ENCODE data around the gene SYCP2L. TPM values are rescaled to one million over a fixed set of nuclear protein-coding genes. Genes with fewer than 3 reads are reported as not detected.

The SYCP2L gene
- total and polyA plus RNA-seq, 2 of the 8 experiments (the other 6 are each of a cell fraction or from before 2014, with no cell fraction given), result 1.7 to 4.2 TPM

- TF ChIP-seq KDM4A (IDR thresholded peaks at IDR 0.05; ENCODE audit: low read depth, low read length, severe bottlenecking) (no peak), POU5F1 (IDR thresholded peaks at IDR 0.05; ENCODE audit: low read depth, low read length) (no peak), HDAC6 (IDR thresholded peaks at IDR 0.05; ENCODE audit: low read depth, low read length) (no peak), BRCA1 (IDR thresholded peaks at IDR 0.05; ENCODE audit: low read depth, low read length) (no peak), BACH1 (IDR thresholded peaks at IDR 0.05; ENCODE audit: low read length) (no peak), SP1 (IDR thresholded peaks at IDR 0.05; ENCODE audit: low read depth, low read length) (no peak), KDM5A (IDR thresholded peaks at IDR 0.05; ENCODE audit: low read length) (no peak), CHD2 (IDR thresholded peaks at IDR 0.05; ENCODE audit: low read length) (no peak)
- TF ChIP-seq, protein P1, sequence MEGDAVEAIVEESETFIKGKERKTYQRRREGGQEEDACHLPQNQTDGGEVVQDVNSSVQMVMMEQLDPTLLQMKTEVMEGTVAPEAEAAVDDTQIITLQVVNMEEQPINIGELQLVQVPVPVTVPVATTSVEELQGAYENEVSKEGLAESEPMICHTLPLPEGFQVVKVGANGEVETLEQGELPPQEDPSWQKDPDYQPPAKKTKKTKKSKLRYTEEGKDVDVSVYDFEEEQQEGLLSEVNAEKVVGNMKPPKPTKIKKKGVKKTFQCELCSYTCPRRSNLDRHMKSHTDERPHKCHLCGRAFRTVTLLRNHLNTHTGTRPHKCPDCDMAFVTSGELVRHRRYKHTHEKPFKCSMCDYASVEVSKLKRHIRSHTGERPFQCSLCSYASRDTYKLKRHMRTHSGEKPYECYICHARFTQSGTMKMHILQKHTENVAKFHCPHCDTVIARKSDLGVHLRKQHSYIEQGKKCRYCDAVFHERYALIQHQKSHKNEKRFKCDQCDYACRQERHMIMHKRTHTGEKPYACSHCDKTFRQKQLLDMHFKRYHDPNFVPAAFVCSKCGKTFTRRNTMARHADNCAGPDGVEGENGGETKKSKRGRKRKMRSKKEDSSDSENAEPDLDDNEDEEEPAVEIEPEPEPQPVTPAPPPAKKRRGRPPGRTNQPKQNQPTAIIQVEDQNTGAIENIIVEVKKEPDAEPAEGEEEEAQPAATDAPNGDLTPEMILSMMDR (IDR thresholded peaks at IDR 0.05; ENCODE audit: control extremely low read depth in 1 of 3, insufficient read depth in 1 of 3, low read depth in 1 of 3, low read length in 3 of 3), result no peak
Observed at GRCh38 chr6:10976571-10976970, 89.7 kb downstream of the SYCP2L start (continued).
